Endodermal cell (in vitro differentiated cells): ENCODE measurements around the gene NT5C. TPM values are rescaled to one million over a fixed set of nuclear protein-coding genes. Genes with fewer than 3 reads are reported as not detected.

Source experiments
- DNase-seq: peaks from one replicate; pipeline ENCODE4 v3.0.0-alpha.2; 2017
- H3K27ac ChIP-seq: 2 replicates; pipeline ENCODE4 v1.5.1; 2013; ENCODE audit warnings: mild to moderate bottlenecking, low read depth, low read length, moderate library complexity
- H3K27me3 ChIP-seq: 2 replicates; pipeline ENCODE4 v1.6.1; 2013; ENCODE audit warnings: mild to moderate bottlenecking, low read length, moderate library complexity; ENCODE audit not compliant: insufficient read depth, control insufficient read depth, poor library complexity, severe bottlenecking
- H3K36me3 ChIP-seq: 2 replicates; pipeline ENCODE4 v1.7.0; 2013; ENCODE audit warnings: mild to moderate bottlenecking, low read length, moderate library complexity; ENCODE audit not compliant: control insufficient read depth, insufficient read depth
- H3K4me1 ChIP-seq: one replicate; pipeline ENCODE4 v1.7.0; 2013; ENCODE audit warnings: low read length; ENCODE audit not compliant: control insufficient read depth, insufficient read depth
- H3K4me3 ChIP-seq: 2 replicates; pipeline ENCODE4 v1.5.1; 2013; ENCODE audit warnings: mild to moderate bottlenecking, low read length, moderate library complexity
- H3K9ac ChIP-seq: 2 replicates; pipeline ENCODE4 v1.6.1; 2013; ENCODE audit warnings: mild to moderate bottlenecking, low read length, moderate library complexity; ENCODE audit not compliant: poor library complexity, severe bottlenecking; ENCODE audit errors: extremely low read depth
- H3K9me3 ChIP-seq: 2 replicates; pipeline ENCODE4 v1.6.1; 2013; ENCODE audit warnings: mild to moderate bottlenecking, low read length, moderate library complexity; ENCODE audit not compliant: control insufficient read depth
- H3K27ac Mint-ChIP-seq: 2 replicates; pipeline ENCODE4 v1.8.0; 2020; ENCODE audit warnings: mixed read lengths
- H3K27me3 Mint-ChIP-seq: 2 replicates; pipeline ENCODE4 v1.8.0; 2021; ENCODE audit warnings: mild to moderate bottlenecking, mixed read lengths; ENCODE audit not compliant: insufficient read depth
- H3K36me3 Mint-ChIP-seq: 2 replicates; pipeline ENCODE4 v1.8.0; 2020; ENCODE audit warnings: low read depth, mixed read lengths
- H3K4me1 Mint-ChIP-seq: 2 replicates; pipeline ENCODE4 v1.8.0; 2020; ENCODE audit warnings: mixed read lengths
- H3K4me3 Mint-ChIP-seq: 2 replicates; pipeline ENCODE4 v1.8.0; 2020; ENCODE audit warnings: mild to moderate bottlenecking, moderate library complexity, mixed read lengths
- H3K9me3 Mint-ChIP-seq: 2 replicates; pipeline ENCODE4 v1.8.0; 2020; ENCODE audit warnings: mild to moderate bottlenecking, mixed read lengths
- CTCF ChIP-seq: fragments of 200-600 bp; sonication (generic); conservative IDR thresholded peaks from 2 replicates; pipeline ENCODE4 v1.5.0; 2021; ENCODE audit warnings: antibody characterized with exemption, mild to moderate bottlenecking
- WGBS, 2 experiments: methylation state at CpG; one replicate each; pipeline versions ENCODE4 v1.1.5 to v1.1.7; 2013; ENCODE audit warnings: missing lambda C conversion rate in 2 of 2, mixed read lengths in 1 of 2; ENCODE audit not compliant: insufficient coverage in 1 of 2, insufficient read length in 1 of 2; 5-methylcytosine and 5-hydroxymethylcytosine counted together
- total RNA-seq, 2 donors: library from RNA; stranded (reverse); fragmentation: NEBNext Ultra II Directional in 1 of 2; extraction: Animal tissue kit (Norgen Biotek cat#: 25700) in 1 of 2; gene quantifications; 2 replicates in 1 of 2; 3 replicates in 1 of 2; pipeline ENCODE4 v1.2.1, GENCODE V29; 2021

Gene NT5C
- total RNA-seq, 2 donors from 2014 or later = 69.1 to 80.3 TPM

GRCh38 chr17:75087558-75088453 lies 43.7 kb downstream of the NT5C start, which contains the start of gene SLC16A5:
Gene SLC16A5 (plus strand): TSS chr17:75087954. CDS start chr17:75093637, 5,683 bp downstream.
- Mint-ChIP-seq H3K4me3 (peak within 1 kb of the TSS; percentile 82), H3K27me3 (no peaks in the 10 kb centered on the region), H3K36me3 (peaks cover 3% of the 10 kb centered on the region), H3K4me1 (peaks cover 50% of the 10 kb centered on the region), H3K27ac (peak within 1 kb of the TSS; percentile 92), H3K9me3 (no peaks in the 10 kb centered on the region)
- TF ChIP-seq CTCF = no peak
- WGBS, 2 experiments = 3 to 4% methylated on average over 41 to 69 of the region's 69 CpGs
- H3K9me3 ChIP-seq = no peaks in the 10 kb centered on the region
- no peak within 1 kb of the TSS for H3K27ac ChIP-seq
- H3K27me3 ChIP-seq = no peaks in the 10 kb centered on the region
- DNase-seq = peak; percentile 100
- H3K36me3 ChIP-seq = no peaks in the 10 kb centered on the region
- H3K4me3 ChIP-seq = peak within 1 kb of the TSS; percentile 89
- peaks cover 6% of the 10 kb centered on the region for H3K4me1 ChIP-seq
- H3K9ac ChIP-seq = peak within 1 kb of the TSS; percentile 90

- no peak overlapping the region for H3K27ac ChIP-seq
- no peaks in the 10 kb centered on the region for H3K27me3 ChIP-seq
- H3K27ac Mint-ChIP-seq = peak overlapping the region; percentile 79
- peaks cover 6% of the 10 kb centered on the region for H3K4me1 ChIP-seq
- no peaks in the 10 kb centered on the region for H3K27me3 Mint-ChIP-seq
- peak overlapping the region; percentile 90 for H3K9ac ChIP-seq
- H3K4me3 Mint-ChIP-seq = peak overlapping the region; percentile 82
- H3K9me3 Mint-ChIP-seq = no peaks in the 10 kb centered on the region
- H3K36me3 ChIP-seq = no peaks in the 10 kb centered on the region
- DNase-seq = no peak
- H3K9me3 ChIP-seq = no peaks in the 10 kb centered on the region
- 62 to 64% methylated on average over 7 to 12 of the region's 12 CpGs for WGBS, 2 experiments
- peaks cover 1% of the 10 kb centered on the region for H3K36me3 Mint-ChIP-seq
- TF ChIP-seq CTCF = no peak
- peaks cover 50% of the 10 kb centered on the region for H3K4me1 Mint-ChIP-seq
- peak overlapping the region; percentile 89 for H3K4me3 ChIP-seq
Measured at GRCh38 chr17:75087182-75087557, 44.4 kb downstream of the NT5C start.

GRCh38 chr17:75086496-75087181 lies 44.9 kb downstream of the NT5C start:
- Histone ChIP-seq H3K4me1 (peaks cover 6% of the 10 kb centered on the region), H3K36me3 (no peaks in the 10 kb centered on the region), H3K9ac (no peak overlapping the region), H3K27me3 (no peaks in the 10 kb centered on the region), H3K9me3 (no peaks in the 10 kb centered on the region), H3K4me3 (peak overlapping the region; percentile 89), H3K27ac (no peak overlapping the region)
- Mint-ChIP-seq H3K9me3 (no peaks in the 10 kb centered on the region), H3K36me3 (peaks cover 1% of the 10 kb centered on the region), H3K4me3 (peak overlapping the region; percentile 82), H3K27me3 (no peaks in the 10 kb centered on the region), H3K27ac (peak overlapping the region; percentile 79), H3K4me1 (peaks cover 45% of the 10 kb centered on the region)
- peak; percentile 72 for DNase-seq
- peak; percentile 24 for TF ChIP-seq CTCF
- WGBS, 2 experiments = 85 to 86% methylated on average over 12 to 14 of the region's 15 CpGs
